Common myeloid progenitor, CD34-positive (primary cell): ENCODE data around the gene ADD1.
A peak's percentile ranks its signal among the peaks of the same experiment; 100 is the strongest.

Experiments used
- CTCF ChIA-PET: fragments of 350-600 bp; sonication (Branson Sonifier 250); formaldehyde crosslinking; loops from one replicate; lab custom pipeline; 2021; ENCODE audit warnings: antibody characterized with exemption; lab: Charles Lee
- POLR2A ChIA-PET: fragments of 350-600 bp; sonication (Branson Sonifier 250); formaldehyde crosslinking; loops from one replicate; lab custom pipeline; 2021; ENCODE audit warnings: antibody characterized with exemption; lab: Charles Lee
- DNase-seq, 3 donors: peaks; one replicate each; pipeline versions ENCODE4 v3.0.0 to v3.0.0-alpha.2; 2013
- H3K27ac ChIP-seq, 2 experiments: 1 replicate in 1 of 2; 2 replicates in 1 of 2; pipeline ENCODE4 v1.7.0; 2013; ENCODE audit warnings: inconsistent platforms in 2 of 2, low read length in 2 of 2, mild to moderate bottlenecking in 2 of 2, low read depth in 1 of 2, moderate library complexity in 1 of 2; ENCODE audit not compliant: severe bottlenecking in 2 of 2, insufficient read depth in 1 of 2, poor library complexity in 1 of 2
- H3K27me3 ChIP-seq, 5 experiments: replicated peaks in 2 of 5; 1 replicate in 3 of 5; 2 replicates in 2 of 5; pipeline versions ENCODE4 v1.6.1 to v1.7.0; 2013; ENCODE audit warnings: low read length in 4 of 5, mild to moderate bottlenecking in 2 of 5, moderate library complexity in 2 of 5, inconsistent platforms in 1 of 5; ENCODE audit not compliant: insufficient read depth in 5 of 5, control insufficient read depth in 4 of 5
- H3K36me3 ChIP-seq, 4 experiments: 1 replicate in 2 of 4; 2 replicates in 2 of 4; pipeline versions ENCODE4 v1.6.1 to v1.7.0; 2013; ENCODE audit warnings: low read length in 3 of 4, control low read depth in 1 of 4, mild to moderate bottlenecking in 1 of 4; ENCODE audit not compliant: control insufficient read depth in 4 of 4, insufficient read depth in 4 of 4
- H3K4me1 ChIP-seq, 4 experiments: 1 replicate in 3 of 4; 2 replicates in 1 of 4; pipeline versions ENCODE4 v1.6.1 to v1.7.1; 2013; ENCODE audit warnings: low read length in 3 of 4, mild to moderate bottlenecking in 3 of 4, control low read depth in 1 of 4, inconsistent platforms in 1 of 4, moderate library complexity in 1 of 4; ENCODE audit not compliant: control insufficient read depth in 4 of 4, insufficient read depth in 4 of 4; ENCODE audit errors: control extremely low read depth in 1 of 4
- H3K4me3 ChIP-seq, 7 experiments: 1 replicate in 4 of 7; 2 replicates in 3 of 7; pipeline versions ENCODE4 v1.5.1 to v1.7.0; 2013; ENCODE audit warnings: mild to moderate bottlenecking in 7 of 7, low read length in 6 of 7, moderate library complexity in 6 of 7, inconsistent platforms in 2 of 7, low read depth in 2 of 7, control low read depth in 1 of 7; ENCODE audit not compliant: insufficient read depth in 4 of 7, control insufficient read depth in 1 of 7; ENCODE audit errors: extremely low read depth in 1 of 7
- H3K9me3 ChIP-seq, 5 experiments: 1 replicate in 4 of 5; 2 replicates in 1 of 5; pipeline versions ENCODE4 v1.6.1 to v1.7.1; 2013; ENCODE audit warnings: low read length in 4 of 5, mild to moderate bottlenecking in 2 of 5, inconsistent platforms in 1 of 5, low read depth in 1 of 5, moderate library complexity in 1 of 5; ENCODE audit not compliant: control insufficient read depth in 4 of 5, insufficient read depth in 2 of 5; ENCODE audit errors: control extremely low read depth in 1 of 5
- WGBS: methylation state at CpG from one replicate; pipeline ENCODE4 v1.1.5; 2013; ENCODE audit not compliant: insufficient coverage; 5-methylcytosine and 5-hydroxymethylcytosine counted together

The ADD1 gene

GRCh38 chr4:2817701-2818350, 25.8 kb upstream of the ADD1 start:
- Histone ChIP-seq H3K4me3 (peak overlapping the region in 6 of 7 experiments; percentile 20 to 77 (median 71)), H3K36me3 (peaks cover 0 to 39% (median 17%) of the 10 kb centered on the region in 4 experiments), H3K4me1 (peaks cover 5 to 54% (median 44%) of the 10 kb centered on the region in 4 experiments), H3K27ac (no peak overlapping the region), H3K27me3 (no peaks in the 10 kb centered on the region), H3K9me3 (no peaks in the 10 kb centered on the region)
- ChIA-PET CTCF (interaction anchor here (0.6 to 1.5 kb wide), 4 partner anchors 12 to 54 kb away, joined by 3 to 5 read pairs (median 3); no protein-coding TSS in a partner anchor), POLR2A (interaction anchor here (0.7 to 1.1 kb wide), 4 partner anchors 17 to 54 kb away, joined by 3 to 5 read pairs (median 4); no protein-coding TSS in a partner anchor)
- 14% methylated on average over 52 of the region's 65 CpGs for WGBS
- no peak for DNase-seq

GRCh38 chr4:2818351-2818939, 25.2 kb upstream of the ADD1 start:
- H3K4me3 ChIP-seq: peak overlapping the region in 5 of 7 experiments; percentile 53 to 77 (median 72)
- H3K27ac ChIP-seq: no peak overlapping the region
- peaks cover 5 to 48% (median 38%) of the 10 kb centered on the region in 4 experiments for H3K4me1 ChIP-seq
- H3K9me3 ChIP-seq: no peaks in the 10 kb centered on the region
- peaks cover 0 to 44% (median 23%) of the 10 kb centered on the region in 4 experiments for H3K36me3 ChIP-seq
- ChIA-PET CTCF (interaction anchor here (0.6 to 1.5 kb wide), 8 partner anchors 12 to 160 kb away, joined by 3 to 6 read pairs (median 4); no protein-coding TSS in a partner anchor), POLR2A (interaction anchor here (0.7 to 1.1 kb wide), 5 partner anchors 18 to 54 kb away, joined by 3 to 5 read pairs (median 3); no protein-coding TSS in a partner anchor)
- DNase-seq: no peak
- no peaks in the 10 kb centered on the region for H3K27me3 ChIP-seq
- under 1% methylated on average over 48 of the region's 54 CpGs for WGBS

GRCh38 chr4:2819244-2820215, 24.1 kb upstream of the ADD1 start:
- POLR2A ChIA-PET: interaction anchor here (1.1 kb wide), 1 partner anchor 21 kb away, joined by 3 read pairs; no protein-coding TSS in a partner anchor
- Histone ChIP-seq H3K4me3 (no peak overlapping the region), H3K27me3 (no peaks in the 10 kb centered on the region), H3K9me3 (no peaks in the 10 kb centered on the region), H3K27ac (no peak overlapping the region), H3K36me3 (peaks cover 0 to 44% (median 30%) of the 10 kb centered on the region in 4 experiments), H3K4me1 (peaks cover 3 to 37% (median 27%) of the 10 kb centered on the region in 4 experiments)
- CTCF ChIA-PET: interaction anchor here (1.0 to 1.5 kb wide), 6 partner anchors 12 to 159 kb away, joined by 3 to 6 read pairs (median 4); no protein-coding TSS in a partner anchor
- DNase-seq: no peak
- 88% methylated on average over 4 of the region's 5 CpGs for WGBS

- 94% methylated on average over 12 of the region's 13 CpGs for WGBS
- DNase-seq: no peak
- H3K4me3 ChIP-seq: no peak overlapping the region
- no peaks in the 10 kb centered on the region for H3K9me3 ChIP-seq
- no peak overlapping the region for H3K27ac ChIP-seq
- ChIA-PET CTCF (interaction anchor here (1.2 kb wide), 1 partner anchor 50 kb away, joined by 3 read pairs; no protein-coding TSS in a partner anchor), POLR2A (interaction anchor here (1.2 kb wide), 1 partner anchor 14 kb away, joined by 3 read pairs; no protein-coding TSS in a partner anchor)
- peaks cover 0 to 47% (median 39%) of the 10 kb centered on the region in 4 experiments for H3K36me3 ChIP-seq
- peaks cover 3 to 30% (median 21%) of the 10 kb centered on the region in 4 experiments for H3K4me1 ChIP-seq
- H3K27me3 ChIP-seq: no peaks in the 10 kb centered on the region
These were observed 23.2 kb upstream of the ADD1 start for GRCh38 chr4:2820216-2820982.

- peaks cover 0 to 11% (median 4%) of the 10 kb centered on the region in 4 experiments for H3K4me1 ChIP-seq
- peaks cover 0 to 65% (median 54%) of the 10 kb centered on the region in 4 experiments for H3K36me3 ChIP-seq
- 97% methylated on average over 20 of the region's 23 CpGs for WGBS
- no peak for DNase-seq
- ChIA-PET CTCF (interaction anchor here (1.7 kb wide), 1 partner anchor 11 kb away, joined by 6 read pairs; no protein-coding TSS in a partner anchor), POLR2A (interaction anchor here (0.6 kb wide), 1 partner anchor 30 kb away, joined by 4 read pairs; the partner anchor contains the start of gene SH3BP2)
- no peaks in the 10 kb centered on the region for H3K27me3 ChIP-seq
- no peak overlapping the region for H3K4me3 ChIP-seq
- no peak overlapping the region for H3K27ac ChIP-seq
- H3K9me3 ChIP-seq: no peaks in the 10 kb centered on the region
These were observed 21.0 kb upstream of the ADD1 start for GRCh38 chr4:2822461-2823300.
